HCT116 (cell line): Measurements from ENCODE around the gene KDM5A. TPM values are rescaled to one million over a fixed set of nuclear protein-coding genes. Genes with fewer than 3 reads are reported as not detected.
A peak's percentile ranks its signal among the peaks of the same experiment; 100 is the strongest.
"Not testable (repeated sequence)": the region's sequence is repeated elsewhere in the genome, so short reads cannot be mapped to it uniquely, and the experiment has no call there.

Experiments used
- ATAC-seq: fragments of 200-7000 bp; cut with Tn5 transposase; 2 replicates; pipeline ENCODE4 v1.9.1; 2020; ENCODE audit warnings: mild to moderate bottlenecking, moderate library complexity
- BruUV-seq: library from RNA; stranded (reverse); fragments of 400-500 nt; replicated peaks from 2 replicates; lab custom pipeline; 2021; lab: Mats Ljungman, UMichigan
- CTCF ChIA-PET: fragments of 300-600 bp; sonication (Branson Sonifier 250); formaldehyde crosslinking; loops from one replicate; lab custom pipeline; 2021; ENCODE audit warnings: antibody characterized with exemption; lab: Charles Lee
- POLR2A ChIA-PET: fragments of 300-600, 350-600 bp; sonication (Branson Sonifier 250); formaldehyde crosslinking; loops from one replicate; lab custom pipeline; 2021; ENCODE audit warnings: antibody characterized with exemption; lab: Charles Lee
- RAD21 ChIA-PET, 2 experiments: fragments of 300-600 bp; sonication (Branson Sonifier 250); formaldehyde crosslinking; loops; one replicate each; lab custom pipeline; 2023; ENCODE audit warnings: low total read pairs in 2 of 2; ENCODE audit not compliant: uncharacterized antibody in 2 of 2, unreplicated experiment in 2 of 2, low non-redundant PET in 1 of 2; lab: Charles Lee
- DNase-seq: peaks from one replicate; pipeline ENCODE4 v3.0.0-alpha.2; 2010; ENCODE audit warnings: low read depth, low spot score
- H2AFZ ChIP-seq: fragments of 200-600 bp; shearing (Covaris generic), sonication (generic); 2 replicates; pipeline ENCODE4 v1.6.1; 2017; ENCODE audit warnings: low read depth, mixed run types, mixed read lengths, antibody characterized with exemption, low read length; ENCODE audit not compliant: poor library complexity, severe bottlenecking
- H3K27ac ChIP-seq: 2 replicates; pipeline ENCODE4 v1.5.1; 2012; ENCODE audit warnings: low read depth, low read length
- H3K27me3 ChIP-seq: fragments of 200-600 bp; sonication (generic); 2 replicates; pipeline ENCODE4 v1.6.1; 2016; ENCODE audit warnings: mixed run types, low read length, mixed read lengths; ENCODE audit not compliant: insufficient read depth
- H3K36me3 ChIP-seq, 2 experiments: fragments of 200-500 bp in 1 of 2; fragments of 200-600 bp in 1 of 2; sonication (Bioruptor generic) in 1 of 2; sonication (generic) in 1 of 2; 2 replicates each; pipeline versions ENCODE4 v1.5.1 to v1.6.1; 2014 to 2016; ENCODE audit warnings: low read length in 2 of 2, inconsistent platforms in 1 of 2, mixed read lengths in 1 of 2, mixed run types in 1 of 2; ENCODE audit not compliant: insufficient read depth in 2 of 2, control insufficient read depth in 1 of 2
- H3K4me1 ChIP-seq, 2 experiments: fragments of 200-600 bp in 1 of 2; sonication (generic) in 1 of 2; 2 replicates each; pipeline versions ENCODE4 v1.5.1 to v1.6.1; 2012 to 2017; ENCODE audit warnings: low read length in 2 of 2, inconsistent platforms in 1 of 2, mild to moderate bottlenecking in 1 of 2, mixed read lengths in 1 of 2, mixed run types in 1 of 2, moderate library complexity in 1 of 2; ENCODE audit not compliant: insufficient read depth in 2 of 2, control insufficient read depth in 1 of 2
- H3K4me2 ChIP-seq: fragments of 200-600 bp; sonication (generic); 2 replicates; pipeline ENCODE4 v1.6.1; 2017; ENCODE audit warnings: mixed run types, low read length, mixed read lengths
- H3K4me3 ChIP-seq, 2 experiments: fragments of 200-600 bp in 1 of 2; sonication (generic) in 1 of 2; replicated peaks in 1 of 2; 2 replicates each; pipeline ENCODE4 v1.5.1; 2011 to 2016; ENCODE audit warnings: low read length in 2 of 2, control low read depth in 1 of 2, low read depth in 1 of 2, mild to moderate bottlenecking in 1 of 2, mixed read lengths in 1 of 2, mixed run types in 1 of 2
- H3K79me2 ChIP-seq: fragments of 200-600 bp; sonication (generic); 2 replicates; pipeline ENCODE4 v1.6.1; 2017; ENCODE audit warnings: mild to moderate bottlenecking, mixed run types, low read length, moderate library complexity, mixed read lengths; ENCODE audit not compliant: insufficient read depth
- H3K9ac ChIP-seq: fragments of 200-600 bp; sonication (generic); 2 replicates; pipeline ENCODE4 v1.6.1; 2016; ENCODE audit warnings: low read length, mixed read lengths
- H3K9me2 ChIP-seq: fragments of 200-600 bp; sonication (generic), shearing (Covaris generic); 2 replicates; pipeline ENCODE4 v1.6.1; 2017; ENCODE audit warnings: mixed run types, mild to moderate bottlenecking, moderate library complexity; ENCODE audit not compliant: insufficient read depth
- H3K9me3 ChIP-seq, 2 experiments: fragments of 200-500 bp in 1 of 2; fragments of 200-600 bp in 1 of 2; sonication (Bioruptor generic) in 1 of 2; sonication (generic) in 1 of 2; 2 replicates each; pipeline ENCODE4 v1.6.1; 2014 to 2017; ENCODE audit warnings: low read length in 2 of 2, mixed read lengths in 2 of 2, inconsistent platforms in 1 of 2, low read depth in 1 of 2, mild to moderate bottlenecking in 1 of 2, mixed run types in 1 of 2, moderate library complexity in 1 of 2; ENCODE audit not compliant: control insufficient read depth in 1 of 2, insufficient read depth in 1 of 2
- H4K20me1 ChIP-seq: fragments of 200-600 bp; sonication (generic), shearing (Covaris generic); 2 replicates; pipeline ENCODE4 v1.6.1; 2017; ENCODE audit warnings: mixed run types, mild to moderate bottlenecking, moderate library complexity; ENCODE audit not compliant: insufficient read depth
- FOSL1 ChIP-seq: IDR thresholded peaks from 2 replicates; pipeline ENCODE4 v1.6.1; 2012; ENCODE audit warnings: low read depth
- RAD21 ChIP-seq: IDR thresholded peaks from 2 replicates; pipeline ENCODE4 v1.6.1; 2012; ENCODE audit warnings: low read depth, mild to moderate bottlenecking
- YY1 ChIP-seq: IDR thresholded peaks from 2 replicates; pipeline ENCODE4 v1.6.1; 2011; ENCODE audit warnings: low read length, low read depth, moderate library complexity, mild to moderate bottlenecking; ENCODE audit not compliant: insufficient replicate concordance; ENCODE audit errors: extremely low read depth
- ZBTB33 ChIP-seq: IDR thresholded peaks from 2 replicates; pipeline ENCODE4 v1.6.1; 2011; ENCODE audit warnings: mild to moderate bottlenecking, low read length, moderate library complexity; ENCODE audit not compliant: insufficient replicate concordance; ENCODE audit errors: extremely low read depth
- intact Hi-C: fragments of 100-400 bp; cut with micrococcal nuclease; formaldehyde crosslinking; loops from 2 replicates; pipeline ENCODE4 v1.10.0; 2022
- total RNA-seq: library from RNA; stranded (reverse); gene quantifications from one replicate; pipeline ENCODE4 v1.2.1, GENCODE V29; 2021; ENCODE audit not compliant: unreplicated experiment

The KDM5A gene
- total RNA-seq, 1 experiment from 2014 or later = 49.0 TPM

DNA sequence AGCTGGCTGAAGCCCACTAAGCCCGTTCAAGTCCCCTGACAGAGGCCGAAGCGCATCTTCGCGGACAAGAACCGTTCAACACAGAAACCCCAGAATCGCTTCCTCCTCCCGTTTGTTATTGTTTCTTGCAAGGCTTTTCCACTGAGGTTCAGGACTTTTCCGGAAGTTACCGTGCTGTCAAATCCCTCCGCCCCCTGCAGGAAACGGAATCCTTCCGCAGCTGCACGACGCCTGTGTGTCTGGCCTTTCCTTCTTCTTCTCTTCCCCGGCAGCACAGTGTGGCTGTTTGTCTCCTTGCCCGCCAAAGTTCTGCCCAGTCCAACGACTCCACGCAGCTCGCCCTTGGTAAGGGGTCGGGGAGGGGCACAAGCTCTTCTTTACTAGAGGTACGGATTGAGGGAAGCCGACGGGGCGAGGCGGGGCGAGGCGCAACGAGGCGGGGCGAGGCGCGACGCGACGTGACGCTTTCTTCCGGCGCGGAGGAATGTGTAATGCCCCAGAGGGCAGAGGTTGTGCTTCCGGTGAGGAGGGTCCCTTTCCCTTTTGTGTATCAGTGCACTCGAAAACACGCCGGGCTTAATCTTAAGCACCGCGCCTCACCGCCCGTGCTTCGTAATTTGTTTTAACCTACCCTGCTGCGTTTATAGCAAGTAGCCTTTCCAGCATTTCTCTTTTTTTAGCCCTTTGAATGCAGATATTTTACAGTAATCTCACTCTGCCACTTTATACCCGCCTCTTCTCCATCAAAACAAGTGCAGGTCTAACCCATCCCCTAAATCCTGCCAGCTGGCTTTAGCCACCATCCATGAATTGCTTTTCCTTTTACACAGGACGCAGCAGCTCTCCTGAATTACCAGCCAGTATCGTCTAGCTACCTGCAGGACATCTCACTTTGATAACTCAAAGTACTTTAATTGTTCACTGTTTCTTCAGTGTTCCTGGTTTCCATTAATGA is at the start of gene KDM5A (continued):
- peak; percentile 10 for TF ChIP-seq ZBTB33
- TF ChIP-seq YY1 = peak; percentile 15
- TF ChIP-seq RAD21 = no peak
- no peak for TF ChIP-seq FOSL1

- POLR2A ChIA-PET, H3K27me3 ChIP-seq, H3K4me1 ChIP-seq, RAD21 ChIA-PET, H3K27ac ChIP-seq, H3K9me2 ChIP-seq, H3K4me3 ChIP-seq, H3K4me2 ChIP-seq, H2AFZ ChIP-seq, DNase-seq, H3K9ac ChIP-seq, ATAC-seq, H3K79me2 ChIP-seq, intact Hi-C loops, H4K20me1 ChIP-seq, CTCF ChIA-PET, BruUV-seq, H3K9me3 ChIP-seq: not testable (repeated sequence)
- peaks cover 10 to 13% of the 10 kb centered on the region in 2 experiments for H3K36me3 ChIP-seq
Measured at GRCh38 chr12:435737-436136, 46.6 kb upstream of the KDM5A start.
